Fibroblast of upper back skin (primary cell): ENCODE measurements around the gene DNAAF3.
A peak's percentile ranks its signal among the peaks of the same experiment; 100 is the strongest.

Experiments used
- DNase-seq: peaks from one replicate; pipeline ENCODE4 v3.0.0-alpha.2; 2013

The DNAAF3 gene

GRCh38 chr19:55152017-55152416, 14.4 kb downstream of the DNAAF3 start:
- no peak for DNase-seq

DNA sequence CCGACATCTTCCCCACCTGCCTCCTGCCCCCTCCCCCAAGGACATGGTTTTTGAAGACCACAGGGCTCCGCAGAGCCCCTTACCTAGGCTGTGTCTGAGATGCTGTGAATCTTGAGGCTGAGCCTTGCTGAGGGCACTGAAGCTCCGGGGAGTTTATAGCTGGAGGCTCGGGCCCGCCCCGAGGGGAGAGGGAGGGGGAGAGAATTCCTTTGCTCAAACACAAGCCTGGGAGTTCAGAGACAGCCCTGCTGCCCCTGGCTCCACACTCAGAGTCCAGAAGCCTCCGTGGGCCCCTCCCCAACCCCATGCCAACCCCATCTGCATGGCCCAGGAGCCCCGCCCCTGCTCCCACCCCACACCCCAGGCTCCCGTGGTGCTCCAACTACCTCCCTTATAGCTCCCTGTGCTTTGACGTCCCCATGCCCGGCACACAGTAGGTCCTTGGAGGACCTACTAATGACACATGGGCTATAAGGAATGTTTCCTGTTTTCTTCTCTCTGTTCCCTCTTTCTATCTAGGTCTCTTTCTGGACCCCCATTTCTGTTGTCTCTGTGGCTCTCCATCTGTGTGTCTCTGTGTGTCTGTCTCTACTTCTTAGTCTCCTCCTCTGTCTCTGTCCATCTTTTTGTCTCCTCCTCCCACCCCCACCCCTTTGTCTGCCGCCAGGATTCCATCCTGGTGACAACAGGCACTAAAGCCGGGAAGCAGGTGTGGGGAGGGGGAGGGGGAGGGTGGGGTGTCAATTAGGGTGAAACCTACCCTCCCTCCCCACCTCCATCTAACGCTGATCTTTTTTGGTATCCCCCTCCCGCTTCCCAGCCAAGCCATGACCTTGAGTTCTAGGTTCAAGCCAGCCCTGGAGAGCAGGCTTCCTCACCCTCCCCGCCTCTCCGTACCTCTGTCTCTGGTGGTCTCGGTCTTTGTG, 17.1 kb downstream of the DNAAF3 start, which contains the start of gene TNNT1:
TSS of gene TNNT1 (minus strand) at position 129 of the 926 bp plus-strand sequence. CDS start 2,049 bp downstream, outside the sequence.
- no peak for DNase-seq

- DNase-seq: no peak
Observed at GRCh38 chr19:55147545-55148251, 18.7 kb downstream of the DNAAF3 start.

DNA sequence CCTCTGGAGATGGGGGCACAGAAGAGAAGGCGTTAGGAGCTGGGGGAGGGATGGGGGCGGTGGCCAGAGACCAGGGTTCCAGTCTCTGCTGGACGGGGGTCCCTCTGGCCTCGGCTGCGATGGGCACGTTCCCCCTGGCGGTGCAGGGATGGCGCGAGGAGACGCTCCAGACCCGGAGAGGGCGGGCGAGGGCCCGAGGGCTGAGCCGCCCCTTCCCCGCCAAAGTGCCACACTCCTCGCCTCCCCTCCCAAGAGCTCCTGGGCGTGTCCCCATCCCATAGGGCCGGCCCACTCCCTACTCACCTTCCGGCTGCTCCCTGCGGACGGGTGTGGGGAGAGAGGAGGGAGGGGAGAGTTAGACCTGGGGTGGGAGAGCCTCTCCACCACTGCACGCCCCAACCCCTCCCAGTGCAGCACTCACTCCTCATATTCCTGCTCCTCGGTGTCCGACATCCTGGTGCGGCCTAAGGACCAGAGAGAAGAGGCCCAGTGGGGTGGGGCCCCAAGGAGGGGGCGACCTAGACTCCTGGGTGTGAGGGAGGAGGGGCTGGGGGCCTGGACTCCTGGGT, 19.6 kb downstream of the DNAAF3 start:
- no peak for DNase-seq

- DNase-seq: no peak
Observed at GRCh38 chr19:55146078-55146704, 20.2 kb downstream of the DNAAF3 start.

- no peak for DNase-seq
Observed at GRCh38 chr19:55145232-55145631, 21.2 kb downstream of the DNAAF3 start.

- DNase-seq: no peak
Observed at GRCh38 chr19:55141696-55142095, 24.7 kb downstream of the DNAAF3 start.

DNA sequence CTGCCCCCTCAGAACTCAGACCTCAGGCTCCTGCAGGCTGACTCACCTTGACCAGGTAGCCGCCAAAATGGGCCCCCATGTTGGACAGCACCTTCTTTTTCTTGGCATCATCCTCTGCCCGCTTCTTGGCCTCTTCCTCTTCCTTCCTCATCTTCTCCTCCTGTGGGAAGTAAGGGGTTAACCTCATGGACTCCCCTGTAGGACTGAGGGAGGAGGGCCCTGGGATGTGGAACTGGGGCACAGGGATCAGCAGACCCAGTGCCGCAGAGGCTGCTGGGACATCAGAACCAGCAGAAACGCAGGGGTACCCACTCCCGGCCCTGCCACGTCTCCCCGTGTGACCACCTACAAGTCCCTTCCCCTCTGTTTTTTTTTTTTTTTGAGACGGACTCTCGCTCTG, 28.5 kb downstream of the DNAAF3 start:
- DNase-seq: no peak

GRCh38 chr19:55136399-55137102, 29.9 kb downstream of the DNAAF3 start:
- DNase-seq: no peak

- no peak for DNase-seq
Observed at GRCh38 chr19:55134736-55135135, 31.7 kb downstream of the DNAAF3 start.

- no peak for DNase-seq
Observed at GRCh38 chr19:55133639-55134444, 32.6 kb downstream of the DNAAF3 start.

DNA sequence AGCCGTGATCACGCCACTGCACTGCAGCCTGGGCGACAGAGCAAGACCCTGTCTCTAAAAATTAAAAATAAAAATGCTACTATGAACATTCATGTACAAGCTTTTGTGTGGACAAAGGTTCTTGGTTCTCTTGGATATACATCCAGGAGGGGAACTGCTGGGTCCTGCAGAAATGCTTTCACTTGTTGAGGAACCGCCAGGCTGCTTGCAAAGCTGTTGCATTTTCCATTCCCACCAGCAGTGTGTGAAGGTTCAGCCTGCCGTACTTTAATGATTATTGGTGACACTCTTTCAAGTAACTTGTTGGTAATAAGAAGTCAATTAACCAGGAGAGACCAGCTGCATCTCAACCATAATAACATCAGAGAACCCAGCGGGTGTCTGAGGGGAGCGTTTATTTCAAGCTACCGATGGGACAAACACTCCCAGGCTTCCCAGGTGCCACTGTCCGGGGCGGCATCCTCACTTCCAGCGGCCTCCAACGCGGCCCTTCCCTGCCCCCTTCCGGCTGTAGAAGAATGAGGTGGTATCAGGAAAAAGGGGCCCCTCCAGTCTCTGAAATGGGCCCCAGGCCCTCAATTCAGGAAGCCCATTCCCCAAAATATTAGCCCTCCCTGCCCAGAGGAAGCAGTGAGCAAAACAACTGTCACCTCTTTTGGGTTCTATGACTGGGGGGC, 33.8 kb downstream of the DNAAF3 start:
- no peak for DNase-seq

DNA sequence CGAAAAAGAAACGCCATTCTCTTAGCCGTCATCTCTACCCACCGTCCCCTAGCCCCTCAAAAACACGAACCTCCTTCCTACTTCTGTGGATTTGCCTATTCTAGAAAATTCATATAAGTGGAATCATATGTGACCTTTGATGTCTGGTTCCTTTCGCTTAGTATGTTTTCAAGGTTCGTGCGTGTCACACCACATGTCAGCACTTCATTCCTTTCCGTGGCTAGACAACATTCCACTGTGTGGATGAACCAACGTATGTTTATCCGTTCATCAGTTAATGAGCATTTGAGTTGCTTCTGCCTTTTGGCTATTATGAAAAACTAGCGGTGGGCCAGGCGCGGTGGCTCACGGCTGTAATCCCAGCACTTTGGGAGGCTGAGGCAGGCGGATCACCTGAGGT, 35.0 kb downstream of the DNAAF3 start:
- peak; percentile 71 for DNase-seq

GRCh38 chr19:55119053-55119452, 47.4 kb downstream of the DNAAF3 start:
- DNase-seq: no peak

DNA sequence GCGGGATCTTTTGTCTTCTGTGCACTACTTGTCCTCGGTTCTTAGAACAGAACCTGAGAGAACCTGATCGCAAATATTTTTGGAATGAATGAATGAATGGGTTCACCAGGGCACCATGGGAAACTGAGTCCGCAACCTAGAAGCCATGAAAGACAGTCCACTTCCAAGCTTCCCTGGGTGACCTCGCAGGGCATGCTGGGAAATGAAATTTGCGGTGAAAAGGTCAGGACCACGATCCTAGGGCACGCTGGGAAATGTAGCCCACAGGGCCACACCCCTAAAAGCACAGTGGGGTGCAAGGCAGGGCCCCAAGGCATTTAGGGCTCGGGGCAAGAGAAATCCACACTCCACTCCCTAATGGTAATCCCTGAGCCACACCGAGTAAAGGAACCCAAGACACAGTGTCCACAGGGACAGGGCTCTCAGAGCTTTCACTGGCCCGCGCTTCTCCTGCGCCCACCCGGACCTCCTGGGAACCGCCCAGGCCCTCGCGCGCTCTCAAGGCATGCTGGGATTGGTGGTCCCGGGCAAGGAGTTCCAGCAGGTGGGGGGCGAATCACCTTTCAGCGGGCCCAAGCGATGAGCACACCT, 47.9 kb downstream of the DNAAF3 start:
- peak; percentile 21 for DNase-seq

DNA sequence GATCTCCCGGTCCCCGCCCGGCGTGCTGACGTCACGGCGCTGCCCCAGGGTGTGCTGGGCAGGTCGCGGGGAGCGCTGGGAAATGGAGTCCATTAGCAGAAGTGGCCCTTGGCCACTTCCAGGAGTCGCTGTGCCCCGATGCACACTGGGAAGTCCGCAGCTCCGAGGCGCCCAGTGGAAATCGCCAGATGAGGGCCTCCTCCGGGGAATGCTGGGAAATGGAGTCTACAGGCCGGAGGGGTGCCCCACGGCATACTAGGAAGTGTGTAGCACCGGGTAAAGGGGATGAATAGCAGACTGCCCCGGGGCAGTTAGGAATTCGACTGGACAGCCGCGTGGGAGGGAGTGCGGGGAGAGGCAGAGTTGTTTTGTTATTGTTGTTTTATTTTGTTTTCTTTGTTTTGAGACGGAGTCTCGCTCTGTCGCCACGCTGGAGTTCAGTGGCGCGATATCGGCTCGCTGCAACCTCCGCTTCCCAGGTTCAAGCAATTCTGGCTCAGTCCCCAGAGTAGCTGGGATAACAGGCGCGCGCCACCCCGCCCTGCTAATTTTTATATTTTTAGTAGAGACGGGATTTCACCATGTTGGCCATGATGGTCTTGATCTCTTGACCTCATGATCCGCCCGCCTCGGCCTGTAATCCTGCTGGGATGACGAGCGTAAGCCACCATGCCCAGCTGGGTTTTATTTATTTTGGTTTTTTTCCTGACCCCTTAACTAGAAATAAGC, 48.6 kb downstream of the DNAAF3 start:
- DNase-seq: peak; percentile 99

GRCh38 chr19:55116859-55117662, 49.4 kb downstream of the DNAAF3 start, which contains the start of gene PPP1R12C:
PPP1R12C (minus strand) TSS chr19:55117637; CDS start chr19:55117543, 94 bp downstream.
- DNase-seq: no peak

DNA sequence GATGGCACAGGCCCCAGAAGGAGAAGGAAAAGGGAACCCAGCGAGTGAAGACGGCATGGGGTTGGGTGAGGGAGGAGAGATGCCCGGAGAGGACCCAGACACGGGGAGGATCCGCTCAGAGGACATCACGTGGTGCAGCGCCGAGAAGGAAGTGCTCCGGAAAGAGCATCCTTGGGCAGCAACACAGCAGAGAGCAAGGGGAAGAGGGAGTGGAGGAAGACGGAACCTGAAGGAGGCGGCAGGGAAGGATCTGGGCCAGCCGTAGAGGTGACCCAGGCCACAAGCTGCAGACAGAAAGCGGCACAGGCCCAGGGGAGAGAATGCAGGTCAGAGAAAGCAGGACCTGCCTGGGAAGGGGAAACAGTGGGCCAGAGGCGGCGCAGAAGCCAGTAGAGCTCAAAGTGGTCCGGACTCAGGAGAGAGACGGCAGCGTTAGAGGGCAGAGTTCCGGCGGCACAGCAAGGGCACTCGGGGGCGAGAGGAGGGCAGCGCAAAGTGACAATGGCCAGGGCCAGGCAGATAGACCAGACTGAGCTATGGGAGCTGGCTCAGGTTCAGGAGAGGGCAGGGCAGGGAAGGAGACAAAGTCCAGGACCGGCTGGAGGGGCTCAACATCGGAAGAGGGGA, 50.1 kb downstream of the DNAAF3 start:
- peak; percentile 48 for DNase-seq
